HepG2 (cell line): ENCODE data around the gene AFDN. TPM values are rescaled to one million over a fixed set of nuclear protein-coding genes. Genes with fewer than 3 reads are reported as not detected.

Source experiments
- ATF5 ChIP-seq: sonication (generic); formaldehyde crosslinking; IDR thresholded peaks from 2 replicates; pipeline ENCODE4 v1.4.0; 2020; ENCODE audit warnings: mild to moderate bottlenecking, low read depth, missing genetic modification reagents
- DDIT3 ChIP-seq: sonication (generic); formaldehyde crosslinking; IDR thresholded peaks from 2 replicates; pipeline ENCODE4 v1.4.0; 2020; ENCODE audit warnings: mild to moderate bottlenecking, missing genetic modification reagents
- MAZ ChIP-seq, 2 experiments: sonication (generic) in 1 of 2; formaldehyde crosslinking in 1 of 2; IDR thresholded peaks; 2 replicates each; pipeline versions ENCODE4 v1.5.0 to v1.6.1; 2012 to 2020; ENCODE audit warnings: low read depth in 2 of 2, mild to moderate bottlenecking in 2 of 2, borderline replicate concordance in 1 of 2, improper control_type of control experiment in 1 of 2, low read length in 1 of 2, missing genetic modification reagents in 1 of 2, moderate library complexity in 1 of 2
- PCBP1 ChIP-seq: fragments of 200-400 bp; formaldehyde crosslinking; IDR thresholded peaks from 2 replicates; pipeline ENCODE4 v1.6.1; 2017; ENCODE audit warnings: mild to moderate bottlenecking, low read depth, low read length, borderline replicate concordance
- PHF5A ChIP-seq: IDR thresholded peaks from one replicate; pipeline ENCODE4 v1.6.1; 2018; ENCODE audit warnings: low read depth, missing genetic modification reagents; ENCODE audit not compliant: unreplicated experiment
- POGZ ChIP-seq: sonication (generic); formaldehyde crosslinking; IDR thresholded peaks from 2 replicates; pipeline ENCODE4 v1.4.0; 2020; ENCODE audit warnings: mild to moderate bottlenecking, missing genetic modification reagents
- TBL1XR1 ChIP-seq: fragments of 150-350 bp; IDR thresholded peaks from 2 replicates; pipeline ENCODE4 v1.6.1; 2014; ENCODE audit warnings: borderline replicate concordance, low read length; ENCODE audit not compliant: partially characterized antibody
- ZFP37 ChIP-seq: sonication (generic); formaldehyde crosslinking; IDR thresholded peaks from 2 replicates; pipeline ENCODE4 v1.4.0; 2020; ENCODE audit warnings: missing genetic modification reagents, borderline replicate concordance
- ZFY ChIP-seq: sonication (generic); formaldehyde crosslinking; IDR thresholded peaks from 2 replicates; pipeline ENCODE4 v1.4.0; 2020; ENCODE audit warnings: missing genetic modification reagents
- ZNF124 ChIP-seq: sonication (generic); formaldehyde crosslinking; IDR thresholded peaks from 2 replicates; pipeline ENCODE4 v1.4.0; 2020; ENCODE audit warnings: missing genetic modification reagents
- ZNF225 ChIP-seq: sonication (generic); formaldehyde crosslinking; IDR thresholded peaks from 2 replicates; pipeline ENCODE4 v1.4.0; 2020; ENCODE audit warnings: mild to moderate bottlenecking, missing genetic modification reagents
- ZNF407 ChIP-seq: sonication (generic); formaldehyde crosslinking; IDR thresholded peaks from one replicate; pipeline ENCODE4 v1.5.1; 2020; ENCODE audit warnings: mild to moderate bottlenecking, missing genetic modification reagents; ENCODE audit errors: not compliant biosample characterization
- ZNF567 ChIP-seq: sonication (generic); formaldehyde crosslinking; IDR thresholded peaks from 2 replicates; pipeline ENCODE4 v1.8.1; 2023; ENCODE audit warnings: mild to moderate bottlenecking, missing genetic modification reagents, borderline replicate concordance
- ZNF704 ChIP-seq: sonication (generic); formaldehyde crosslinking; IDR thresholded peaks from 2 replicates; pipeline ENCODE4 v1.8.1; 2023; ENCODE audit warnings: mild to moderate bottlenecking, inconsistent platforms, moderate library complexity, missing genetic modification reagents, borderline replicate concordance
- polyA plus RNA-seq, 8 experiments: library from polyadenylated mRNA; depleted of rRNA in 3 of 8; stranded (reverse) in 7 of 8; unstranded in 1 of 8; fragments of >200 nt; fragmentation: Illumina TruSeq in 4 of 8; extraction: Trizol in 4 of 8; gene quantifications; 2 replicates each; pipeline versions ENCODE4 v1.2.1 to v1.2.3, GENCODE V29; 2011 to 2016; ENCODE audit warnings: low read depth in 4 of 8, missing spikeins in 1 of 8, mixed read lengths in 1 of 8; ENCODE audit not compliant: insufficient read depth in 1 of 8
- total RNA-seq, 5 experiments: library from RNA; depleted of rRNA; stranded (reverse); fragments of >200 nt; fragmentation: Illumina TruSeq; extraction: Trizol; gene quantifications; 2 replicates each; pipeline ENCODE4 v1.2.3, GENCODE V29; 2016; ENCODE audit warnings: low read depth in 1 of 5
- TF ChIP-seq, protein P1 (sequence below): IDR thresholded peaks from 2 replicates; pipeline ENCODE4 v1.6.1; 2016; ENCODE audit warnings: low read depth

The AFDN gene
- total and polyA plus RNA-seq, 2 of the 13 experiments (the other 11 are each of a cell fraction or from before 2014, with no cell fraction given), result 136 to 151 TPM

DNA sequence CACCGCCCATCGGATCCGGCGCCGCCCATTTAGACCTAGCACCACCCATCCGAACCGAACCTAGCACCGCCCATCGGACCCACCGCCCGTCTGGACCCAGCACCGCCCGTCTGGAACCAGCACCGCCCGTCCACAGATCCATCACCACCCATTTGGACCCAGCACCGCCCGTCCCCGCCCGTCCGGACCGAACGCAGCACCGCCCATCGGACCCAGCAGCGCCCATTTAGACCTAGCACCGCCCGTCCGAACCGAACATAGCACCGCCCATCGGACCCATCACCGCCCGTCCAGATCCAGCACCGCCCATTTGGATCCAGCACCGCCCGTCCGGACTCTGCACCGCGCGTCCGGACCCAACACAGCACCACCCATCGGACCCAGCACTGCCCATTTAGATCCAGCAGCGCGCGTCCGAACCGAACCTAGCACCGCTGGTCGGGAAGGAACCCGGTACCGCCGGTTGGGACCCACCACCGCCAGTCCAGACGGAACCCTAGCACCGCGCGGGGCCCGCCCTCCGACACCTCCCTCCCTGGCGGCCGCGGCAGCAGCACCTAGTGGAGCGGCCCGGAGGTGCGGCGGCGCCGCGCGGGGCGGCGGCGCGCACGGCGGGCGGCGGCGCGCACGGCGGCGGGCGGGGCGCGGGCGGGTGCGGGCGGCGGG is 348 bp upstream of the AFDN start (continued):
- TF ChIP-seq ZNF407, result peak; percentile 43
- no peak; the same call in 1 of the 2 replicates for TF ChIP-seq ZNF225 (CRISPR knock-in tag)
- TF ChIP-seq, protein P1, sequence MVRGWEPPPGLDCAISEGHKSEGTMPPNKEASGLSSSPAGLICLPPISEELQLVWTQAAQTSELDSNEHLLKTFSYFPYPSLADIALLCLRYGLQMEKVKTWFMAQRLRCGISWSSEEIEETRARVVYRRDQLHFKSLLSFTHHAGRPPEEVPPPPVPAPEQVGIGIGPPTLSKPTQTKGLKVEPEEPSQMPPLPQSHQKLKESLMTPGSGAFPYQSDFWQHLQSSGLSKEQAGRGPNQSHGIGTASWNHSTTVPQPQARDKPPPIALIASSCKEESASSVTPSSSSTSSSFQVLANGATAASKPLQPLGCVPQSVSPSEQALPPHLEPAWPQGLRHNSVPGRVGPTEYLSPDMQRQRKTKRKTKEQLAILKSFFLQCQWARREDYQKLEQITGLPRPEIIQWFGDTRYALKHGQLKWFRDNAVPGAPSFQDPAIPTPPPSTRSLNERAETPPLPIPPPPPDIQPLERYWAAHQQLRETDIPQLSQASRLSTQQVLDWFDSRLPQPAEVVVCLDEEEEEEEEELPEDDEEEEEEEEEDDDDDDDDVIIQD, result no peak
- no peak; the same call in 1 of the 2 replicates for TF ChIP-seq MAZ (IDR thresholded peaks at IDR 0.05; ENCODE audit: borderline replicate concordance, low read depth, low read length)
- peak; percentile 20; the same call in 1 of the 2 replicates for TF ChIP-seq MAZ (CRISPR knock-in tag; IDR thresholded peaks at IDR 0.05; ENCODE audit: low read depth)
- TF ChIP-seq ZNF704 (CRISPR knock-in tag), result peak; percentile 31; the same call in 1 of the 2 replicates
- no peak for TF ChIP-seq ZFY (CRISPR knock-in tag)
- TF ChIP-seq ATF5 (CRISPR knock-in tag), result 0 out of 2 replicates have a peak, but pooled peaks have one; percentile 38
- no peak for TF ChIP-seq ZFP37 (CRISPR knock-in tag)
- TF ChIP-seq DDIT3 (CRISPR knock-in tag), result no peak
- TF ChIP-seq PCBP1, result no peak
- TF ChIP-seq ZNF567 (CRISPR knock-in tag), result no peak
- TF ChIP-seq PHF5A (CRISPR knock-in tag), result no peak
- TF ChIP-seq ZNF124, result no peak
- TF ChIP-seq POGZ (CRISPR knock-in tag), result 0 out of 2 replicates have a peak, but pooled peaks have one; percentile 5
- TF ChIP-seq TBL1XR1, result no peak
